GM23248 (cell line): ENCODE results near the gene ZNF200. TPM values are rescaled to one million over a fixed set of nuclear protein-coding genes. Genes with fewer than 3 reads are reported as not detected.

Source experiments
- DNase-seq: peaks from one replicate; pipeline ENCODE4 v3.0.0-alpha.2; 2015
- H2AFZ ChIP-seq: fragments of 200-600 bp; sonication (generic); 2 replicates; pipeline ENCODE4 v1.6.1; 2016; ENCODE audit warnings: antibody characterized with exemption
- H3F3A ChIP-seq: fragments of 200-600 bp; sonication (generic); 2 replicates; pipeline ENCODE4 v1.6.1; 2016; ENCODE audit warnings: mild to moderate bottlenecking, antibody characterized with exemption, mixed run types; ENCODE audit not compliant: insufficient read depth
- H3K27ac ChIP-seq: fragments of 200-600 bp; sonication (generic); 2 replicates; pipeline ENCODE4 v1.5.1; 2016; ENCODE audit warnings: mild to moderate bottlenecking
- H3K27me3 ChIP-seq: fragments of 200-600 bp; sonication (generic); replicated peaks from 2 replicates; pipeline ENCODE4 v1.6.1; 2016; ENCODE audit warnings: mild to moderate bottlenecking; ENCODE audit not compliant: insufficient read depth
- H3K36me3 ChIP-seq: fragments of 200-600 bp; sonication (generic); 2 replicates; pipeline ENCODE4 v1.6.1; 2016; ENCODE audit warnings: low read depth, mild to moderate bottlenecking
- H3K4me1 ChIP-seq: fragments of 200-600 bp; sonication (generic); 2 replicates; pipeline ENCODE4 v1.6.1; 2016; ENCODE audit warnings: mild to moderate bottlenecking; ENCODE audit not compliant: insufficient read depth
- H3K4me2 ChIP-seq: fragments of 200-600 bp; sonication (generic); one replicate; pipeline ENCODE4 v1.6.1; 2016; ENCODE audit warnings: mild to moderate bottlenecking; ENCODE audit not compliant: unreplicated experiment
- H3K4me3 ChIP-seq: fragments of 200-600 bp; sonication (generic); 2 replicates; pipeline ENCODE4 v1.5.1; 2016; ENCODE audit warnings: mild to moderate bottlenecking
- H3K79me2 ChIP-seq: fragments of 200-600 bp; sonication (generic); 2 replicates; pipeline ENCODE4 v1.6.1; 2016; ENCODE audit warnings: mild to moderate bottlenecking; ENCODE audit not compliant: insufficient read depth
- H3K9ac ChIP-seq: fragments of 200-600 bp; sonication (generic); 2 replicates; pipeline ENCODE4 v1.6.1; 2016; ENCODE audit warnings: mild to moderate bottlenecking
- H3K9me2 ChIP-seq: fragments of 200-600 bp; sonication (generic); 2 replicates; pipeline ENCODE4 v1.6.1; 2016; ENCODE audit warnings: mixed run types, mild to moderate bottlenecking, moderate library complexity; ENCODE audit not compliant: insufficient read depth
- H3K9me3 ChIP-seq: fragments of 200-600 bp; sonication (generic); one replicate; pipeline ENCODE4 v1.6.1; 2017; ENCODE audit warnings: low read depth
- H4K20me1 ChIP-seq: fragments of 200-600 bp; sonication (generic); 2 replicates; pipeline ENCODE4 v1.6.0; 2016; ENCODE audit not compliant: insufficient read depth
- EZH2 ChIP-seq: fragments of 200-600 bp; sonication (generic); IDR thresholded peaks from 2 replicates; pipeline ENCODE4 v1.6.1; 2018; ENCODE audit warnings: antibody characterized with exemption, mild to moderate bottlenecking; ENCODE audit not compliant: insufficient read depth, poor library complexity, severe bottlenecking
- EZH2phosphoT487 ChIP-seq: fragments of 200-600 bp; sonication (generic); IDR thresholded peaks from 2 replicates; pipeline ENCODE4 v1.6.1; 2018; ENCODE audit warnings: antibody characterized with exemption, moderate library complexity, mild to moderate bottlenecking, low read depth; ENCODE audit not compliant: insufficient read depth
- WGBS, 2 experiments: methylation state at CpG; one replicate each; pipeline ENCODE4 v1.1.6; 2015 to 2017; ENCODE audit warnings: low lambda C conversion rate in 2 of 2, low coverage in 1 of 2; ENCODE audit errors: missing lambda C conversion rate in 2 of 2; 5-methylcytosine and 5-hydroxymethylcytosine counted together
- in situ Hi-C: fragments of 300-500 bp; cut with MboI; formaldehyde crosslinking; loops from 2 replicates; pipeline ENCODE4 v1.15.0; 2020
- polyA plus RNA-seq: library from polyadenylated mRNA; unstranded; fragments of >200 nt; fragmentation: Nextera tagmentation; extraction: Ambion mirVana; gene quantifications from 2 replicates; pipeline ENCODE4 v1.2.1, GENCODE V29; 2016
- total RNA-seq: library from RNA; depleted of rRNA; stranded (reverse); fragments of >200 nt; shearing (Covaris generic); gene quantifications from 2 replicates; pipeline ENCODE4 v1.2.3, GENCODE V29; 2014

ZNF200 gene
- total and polyA plus RNA-seq, 2 experiments from 2014 or later = 7.8 to 10.3 TPM

DNA sequence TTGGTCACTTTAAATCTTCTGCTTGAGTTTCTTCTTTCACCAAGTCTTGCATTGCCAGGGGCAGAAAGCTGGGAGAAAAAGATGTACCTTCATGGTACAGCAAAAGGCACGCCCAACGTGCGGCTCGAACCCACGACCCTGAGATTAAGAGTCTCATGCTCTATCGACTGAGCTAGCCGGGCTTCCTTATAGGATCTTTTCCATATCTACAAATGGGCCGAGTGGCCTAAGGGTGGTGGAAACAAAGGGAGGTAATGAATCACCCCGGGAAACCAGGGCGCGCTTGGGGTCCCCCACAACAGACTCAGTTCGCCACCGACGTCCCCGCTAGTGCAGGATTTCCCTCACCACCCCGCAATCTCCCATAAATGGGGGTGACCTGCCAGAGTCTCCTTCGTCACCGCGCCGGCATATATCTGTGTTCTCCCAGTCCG, 54.5 kb downstream of the ZNF200 start:
- H3K36me3 ChIP-seq = no peaks in the 10 kb centered on the region
- TF ChIP-seq EZH2phosphoT487 = no peak
- TF ChIP-seq EZH2 = no peak
- 42% methylated on average over 21 of the region's 21 CpGs for WGBS, 2 experiments
- H3K9me3 ChIP-seq = no peaks in the 10 kb centered on the region
- H3K9me2 ChIP-seq = no peaks in the 10 kb centered on the region
- H3K27me3 ChIP-seq = peaks cover 35% of the 10 kb centered on the region
- DNase-seq = no peak
- no peak overlapping the region for H3K27ac ChIP-seq
- H3K4me1 ChIP-seq = peaks cover 6% of the 10 kb centered on the region; the same call in 1 of the 2 replicates
- H4K20me1 ChIP-seq = no peaks in the 10 kb centered on the region
- H2AFZ ChIP-seq = no peak overlapping the region
- no peak overlapping the region for H3K9ac ChIP-seq
- in situ Hi-C loops = no loop called here
- no peak overlapping the region for H3K4me2 ChIP-seq
- no peaks in the 10 kb centered on the region for H3K79me2 ChIP-seq
- H3F3A ChIP-seq = peaks cover 19% of the 10 kb centered on the region; the same call in 1 of the 2 replicates
- no peak overlapping the region for H3K4me3 ChIP-seq

DNA sequence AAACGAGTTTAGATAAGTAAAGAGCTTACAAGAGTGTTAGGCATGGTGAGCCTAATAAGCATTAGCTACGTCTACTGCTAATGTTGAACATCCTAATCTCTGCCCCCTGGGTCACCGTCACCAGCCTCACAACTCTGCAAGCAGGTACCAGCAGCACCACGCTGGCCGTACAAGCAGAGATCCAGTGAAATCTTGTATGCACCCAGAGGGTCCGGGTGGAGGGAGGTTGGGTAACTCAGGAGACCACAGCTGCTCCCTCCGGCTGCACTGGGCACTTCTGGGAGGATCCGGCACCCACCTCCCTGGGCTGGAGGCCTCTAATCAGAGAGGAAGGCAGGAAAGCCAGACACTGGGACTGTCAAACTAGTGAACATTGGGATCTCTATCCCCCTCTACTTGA, 55.3 kb downstream of the ZNF200 start:
- no peak overlapping the region for H3K4me2 ChIP-seq
- H3K9me3 ChIP-seq = no peaks in the 10 kb centered on the region
- H3K4me1 ChIP-seq = peaks cover 6% of the 10 kb centered on the region; the same call in 1 of the 2 replicates
- H3K27ac ChIP-seq = no peak overlapping the region
- TF ChIP-seq EZH2phosphoT487 = no peak
- TF ChIP-seq EZH2 = no peak
- H3K79me2 ChIP-seq = no peaks in the 10 kb centered on the region
- WGBS, 2 experiments = 43 to 52% methylated on average over 8 of the region's 8 CpGs
- no peak for DNase-seq
- H3F3A ChIP-seq = peaks cover 19% of the 10 kb centered on the region; the same call in 1 of the 2 replicates
- in situ Hi-C loops = no loop called here
- no peaks in the 10 kb centered on the region for H4K20me1 ChIP-seq
- no peaks in the 10 kb centered on the region for H3K36me3 ChIP-seq
- no peak overlapping the region for H3K4me3 ChIP-seq
- no peak overlapping the region for H2AFZ ChIP-seq
- no peak overlapping the region for H3K9ac ChIP-seq
- H3K27me3 ChIP-seq = peaks cover 43% of the 10 kb centered on the region
- no peaks in the 10 kb centered on the region for H3K9me2 ChIP-seq

- TF ChIP-seq EZH2 (peak; percentile 43), EZH2phosphoT487 (no peak)
- 0 out of 2 replicates have a peak, but pooled peaks cover 3% of the 10 kb centered on the region for H3K4me1 ChIP-seq
- H3K9me3 ChIP-seq = no peaks in the 10 kb centered on the region
- no peak overlapping the region for H2AFZ ChIP-seq
- peaks cover 67% of the 10 kb centered on the region for H3K27me3 ChIP-seq
- WGBS, 2 experiments = 12 to 14% methylated on average over 36 to 38 of the region's 39 CpGs
- H3K4me2 ChIP-seq = no peak overlapping the region
- no peaks in the 10 kb centered on the region for H3K79me2 ChIP-seq
- in situ Hi-C loops = no loop called here
- H4K20me1 ChIP-seq = no peaks in the 10 kb centered on the region
- H3F3A ChIP-seq = 0 out of 2 replicates have a peak, but pooled peaks cover 5% of the 10 kb centered on the region
- no peaks in the 10 kb centered on the region for H3K36me3 ChIP-seq
- H3K27ac ChIP-seq = no peak overlapping the region
- H3K9me2 ChIP-seq = no peaks in the 10 kb centered on the region
- no peak overlapping the region for H3K9ac ChIP-seq
- no peak for DNase-seq
- H3K4me3 ChIP-seq = no peak overlapping the region
Measured at GRCh38 chr16:3175157-3176093, 59.5 kb downstream of the ZNF200 start.

- H3K9me2 ChIP-seq = no peaks in the 10 kb centered on the region
- no peaks in the 10 kb centered on the region for H4K20me1 ChIP-seq
- H3K4me2 ChIP-seq = no peak overlapping the region
- peaks cover 74% of the 10 kb centered on the region for H3K27me3 ChIP-seq
- no peak for DNase-seq
- 0 out of 2 replicates have a peak, but pooled peaks cover 5% of the 10 kb centered on the region for H3F3A ChIP-seq
- H3K36me3 ChIP-seq = no peaks in the 10 kb centered on the region
- H3K4me1 ChIP-seq = 0 out of 2 replicates have a peak, but pooled peaks cover 4% of the 10 kb centered on the region
- H3K27ac ChIP-seq = no peak overlapping the region
- no peaks in the 10 kb centered on the region for H3K9me3 ChIP-seq
- no peak overlapping the region for H3K4me3 ChIP-seq
- H3K79me2 ChIP-seq = no peaks in the 10 kb centered on the region
- 21% methylated on average over 25 to 28 of the region's 28 CpGs for WGBS, 2 experiments
- in situ Hi-C loops = no loop called here
- no peak overlapping the region for H3K9ac ChIP-seq
- TF ChIP-seq EZH2phosphoT487 = no peak
- TF ChIP-seq EZH2 = no peak
- H2AFZ ChIP-seq = no peak overlapping the region
Measured at GRCh38 chr16:3174618-3175148, 60.3 kb downstream of the ZNF200 start.
